Measurements from ENCODE around the gene FBXO42. TPM values are rescaled to one million over a fixed set of nuclear protein-coding genes. Genes with fewer than 3 reads are reported as not detected.

FBXO42 gene
- total and polyA plus RNA-seq, 9 of the 15 experiments (the other 6 are each of a cell fraction or from before 2014, with no cell fraction given), result 7.2 to 24.8 (median 17.4) TPM

DNA sequence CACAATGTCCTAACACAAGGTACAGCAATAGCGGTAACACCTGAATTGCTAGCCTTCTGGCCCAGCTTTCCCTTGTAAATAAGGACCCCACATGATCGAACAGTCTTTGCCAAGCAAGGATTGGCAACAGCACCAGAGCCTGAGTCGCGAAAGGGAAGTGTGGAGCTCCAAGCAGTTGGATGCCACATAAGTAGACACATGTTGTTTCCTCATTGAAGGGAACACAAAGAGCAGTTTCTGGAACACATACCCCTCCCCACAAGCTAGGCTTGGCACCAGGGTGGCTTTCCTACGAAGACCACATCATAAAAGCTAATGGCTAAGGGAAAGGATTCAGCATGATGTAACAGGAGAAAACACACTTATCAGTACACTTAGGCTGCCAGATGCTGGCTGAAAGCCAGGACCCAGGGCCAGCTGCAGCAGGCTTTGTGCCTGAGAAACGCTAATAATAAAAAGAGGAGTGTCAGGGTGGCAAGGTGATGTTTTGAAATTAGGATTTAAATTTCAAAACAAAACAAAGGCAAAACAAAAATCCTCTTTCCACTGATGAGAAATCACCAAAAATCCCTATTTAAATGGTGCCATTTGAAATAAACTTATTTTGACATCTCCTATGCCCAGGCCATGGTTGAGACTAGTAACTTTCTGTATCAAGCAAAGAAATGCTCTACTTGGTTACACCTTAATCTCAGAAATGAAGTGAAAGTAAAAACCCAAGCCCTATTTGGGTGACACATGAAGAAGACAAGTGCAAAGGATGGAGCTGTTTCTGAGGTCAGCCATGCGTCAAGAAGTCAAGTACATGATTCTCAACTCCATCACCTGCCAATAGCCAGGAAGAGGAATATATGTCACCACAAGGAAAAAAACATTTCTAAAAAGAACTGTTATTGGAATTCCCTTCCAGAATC, 103.4 kb downstream of the FBXO42 start (continued):
- TF ChIP-seq CHD4 (IDR thresholded peaks at IDR 0.05; ENCODE audit: insufficient read depth, insufficient replicate concordance, low read depth, low read length, poor library complexity, severe bottlenecking) (no peak), CHCHD3 (CRISPR knock-in tag; IDR thresholded peaks at IDR 0.05) (no peak), BRD9 (IDR thresholded peaks at IDR 0.05; ENCODE audit: low read depth, partially characterized antibody) (peak; percentile 95), ZFX (CRISPR knock-in tag; IDR thresholded peaks at IDR 0.05) (no peak), DNMT1 (IDR thresholded peaks at IDR 0.05) (no peak), ZNF668 (CRISPR knock-in tag; IDR thresholded peaks at IDR 0.05) (peak; percentile 81; the same call in 1 of the 2 replicates), SRSF9 (IDR thresholded peaks at IDR 0.05; ENCODE audit: borderline replicate concordance, low read depth, low read length) (no peak), ESRRA (IDR thresholded peaks at IDR 0.05; ENCODE audit: borderline replicate concordance, low read depth) (peak; percentile 35; the same call in 1 of the 2 replicates)
- TF ChIP-seq, protein P1, sequence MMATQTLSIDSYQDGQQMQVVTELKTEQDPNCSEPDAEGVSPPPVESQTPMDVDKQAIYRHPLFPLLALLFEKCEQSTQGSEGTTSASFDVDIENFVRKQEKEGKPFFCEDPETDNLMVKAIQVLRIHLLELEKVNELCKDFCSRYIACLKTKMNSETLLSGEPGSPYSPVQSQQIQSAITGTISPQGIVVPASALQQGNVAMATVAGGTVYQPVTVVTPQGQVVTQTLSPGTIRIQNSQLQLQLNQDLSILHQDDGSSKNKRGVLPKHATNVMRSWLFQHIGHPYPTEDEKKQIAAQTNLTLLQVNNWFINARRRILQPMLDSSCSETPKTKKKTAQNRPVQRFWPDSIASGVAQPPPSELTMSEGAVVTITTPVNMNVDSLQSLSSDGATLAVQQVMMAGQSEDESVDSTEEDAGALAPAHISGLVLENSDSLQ (IDR thresholded peaks at IDR 0.05), result 0 out of 2 replicates have a peak, but pooled peaks have one; percentile 27
- TF ChIP-seq, protein P2, sequence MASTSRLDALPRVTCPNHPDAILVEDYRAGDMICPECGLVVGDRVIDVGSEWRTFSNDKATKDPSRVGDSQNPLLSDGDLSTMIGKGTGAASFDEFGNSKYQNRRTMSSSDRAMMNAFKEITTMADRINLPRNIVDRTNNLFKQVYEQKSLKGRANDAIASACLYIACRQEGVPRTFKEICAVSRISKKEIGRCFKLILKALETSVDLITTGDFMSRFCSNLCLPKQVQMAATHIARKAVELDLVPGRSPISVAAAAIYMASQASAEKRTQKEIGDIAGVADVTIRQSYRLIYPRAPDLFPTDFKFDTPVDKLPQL (IDR thresholded peaks at IDR 0.05; ENCODE audit: extremely low read depth, insufficient read length), result no peak
- TF ChIP-seq, protein P3, sequence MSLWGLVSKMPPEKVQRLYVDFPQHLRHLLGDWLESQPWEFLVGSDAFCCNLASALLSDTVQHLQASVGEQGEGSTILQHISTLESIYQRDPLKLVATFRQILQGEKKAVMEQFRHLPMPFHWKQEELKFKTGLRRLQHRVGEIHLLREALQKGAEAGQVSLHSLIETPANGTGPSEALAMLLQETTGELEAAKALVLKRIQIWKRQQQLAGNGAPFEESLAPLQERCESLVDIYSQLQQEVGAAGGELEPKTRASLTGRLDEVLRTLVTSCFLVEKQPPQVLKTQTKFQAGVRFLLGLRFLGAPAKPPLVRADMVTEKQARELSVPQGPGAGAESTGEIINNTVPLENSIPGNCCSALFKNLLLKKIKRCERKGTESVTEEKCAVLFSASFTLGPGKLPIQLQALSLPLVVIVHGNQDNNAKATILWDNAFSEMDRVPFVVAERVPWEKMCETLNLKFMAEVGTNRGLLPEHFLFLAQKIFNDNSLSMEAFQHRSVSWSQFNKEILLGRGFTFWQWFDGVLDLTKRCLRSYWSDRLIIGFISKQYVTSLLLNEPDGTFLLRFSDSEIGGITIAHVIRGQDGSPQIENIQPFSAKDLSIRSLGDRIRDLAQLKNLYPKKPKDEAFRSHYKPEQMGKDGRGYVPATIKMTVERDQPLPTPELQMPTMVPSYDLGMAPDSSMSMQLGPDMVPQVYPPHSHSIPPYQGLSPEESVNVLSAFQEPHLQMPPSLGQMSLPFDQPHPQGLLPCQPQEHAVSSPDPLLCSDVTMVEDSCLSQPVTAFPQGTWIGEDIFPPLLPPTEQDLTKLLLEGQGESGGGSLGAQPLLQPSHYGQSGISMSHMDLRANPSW (CRISPR knock-in tag; IDR thresholded peaks at IDR 0.05), result no peak
- TF ChIP-seq, protein P4, sequence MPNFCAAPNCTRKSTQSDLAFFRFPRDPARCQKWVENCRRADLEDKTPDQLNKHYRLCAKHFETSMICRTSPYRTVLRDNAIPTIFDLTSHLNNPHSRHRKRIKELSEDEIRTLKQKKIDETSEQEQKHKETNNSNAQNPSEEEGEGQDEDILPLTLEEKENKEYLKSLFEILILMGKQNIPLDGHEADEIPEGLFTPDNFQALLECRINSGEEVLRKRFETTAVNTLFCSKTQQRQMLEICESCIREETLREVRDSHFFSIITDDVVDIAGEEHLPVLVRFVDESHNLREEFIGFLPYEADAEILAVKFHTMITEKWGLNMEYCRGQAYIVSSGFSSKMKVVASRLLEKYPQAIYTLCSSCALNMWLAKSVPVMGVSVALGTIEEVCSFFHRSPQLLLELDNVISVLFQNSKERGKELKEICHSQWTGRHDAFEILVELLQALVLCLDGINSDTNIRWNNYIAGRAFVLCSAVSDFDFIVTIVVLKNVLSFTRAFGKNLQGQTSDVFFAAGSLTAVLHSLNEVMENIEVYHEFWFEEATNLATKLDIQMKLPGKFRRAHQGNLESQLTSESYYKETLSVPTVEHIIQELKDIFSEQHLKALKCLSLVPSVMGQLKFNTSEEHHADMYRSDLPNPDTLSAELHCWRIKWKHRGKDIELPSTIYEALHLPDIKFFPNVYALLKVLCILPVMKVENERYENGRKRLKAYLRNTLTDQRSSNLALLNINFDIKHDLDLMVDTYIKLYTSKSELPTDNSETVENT (CRISPR knock-in tag; IDR thresholded peaks at IDR 0.05), result no peak
- TF ChIP-seq, protein P5, sequence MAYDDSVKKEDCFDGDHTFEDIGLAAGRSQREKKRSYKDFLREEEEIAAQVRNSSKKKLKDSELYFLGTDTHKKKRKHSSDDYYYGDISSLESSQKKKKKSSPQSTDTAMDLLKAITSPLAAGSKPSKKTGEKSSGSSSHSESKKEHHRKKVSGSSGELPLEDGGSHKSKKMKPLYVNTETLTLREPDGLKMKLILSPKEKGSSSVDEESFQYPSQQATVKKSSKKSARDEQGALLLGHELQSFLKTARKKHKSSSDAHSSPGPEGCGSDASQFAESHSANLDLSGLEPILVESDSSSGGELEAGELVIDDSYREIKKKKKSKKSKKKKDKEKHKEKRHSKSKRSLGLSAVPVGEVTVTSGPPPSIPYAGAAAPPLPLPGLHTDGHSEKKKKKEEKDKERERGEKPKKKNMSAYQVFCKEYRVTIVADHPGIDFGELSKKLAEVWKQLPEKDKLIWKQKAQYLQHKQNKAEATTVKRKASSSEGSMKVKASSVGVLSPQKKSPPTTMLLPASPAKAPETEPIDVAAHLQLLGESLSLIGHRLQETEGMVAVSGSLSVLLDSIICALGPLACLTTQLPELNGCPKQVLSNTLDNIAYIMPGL (CRISPR knock-in tag; IDR thresholded peaks at IDR 0.05), result no peak
- TF ChIP-seq, protein P6, sequence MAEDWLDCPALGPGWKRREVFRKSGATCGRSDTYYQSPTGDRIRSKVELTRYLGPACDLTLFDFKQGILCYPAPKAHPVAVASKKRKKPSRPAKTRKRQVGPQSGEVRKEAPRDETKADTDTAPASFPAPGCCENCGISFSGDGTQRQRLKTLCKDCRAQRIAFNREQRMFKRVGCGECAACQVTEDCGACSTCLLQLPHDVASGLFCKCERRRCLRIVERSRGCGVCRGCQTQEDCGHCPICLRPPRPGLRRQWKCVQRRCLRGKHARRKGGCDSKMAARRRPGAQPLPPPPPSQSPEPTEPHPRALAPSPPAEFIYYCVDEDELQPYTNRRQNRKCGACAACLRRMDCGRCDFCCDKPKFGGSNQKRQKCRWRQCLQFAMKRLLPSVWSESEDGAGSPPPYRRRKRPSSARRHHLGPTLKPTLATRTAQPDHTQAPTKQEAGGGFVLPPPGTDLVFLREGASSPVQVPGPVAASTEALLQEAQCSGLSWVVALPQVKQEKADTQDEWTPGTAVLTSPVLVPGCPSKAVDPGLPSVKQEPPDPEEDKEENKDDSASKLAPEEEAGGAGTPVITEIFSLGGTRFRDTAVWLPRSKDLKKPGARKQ (CRISPR knock-in tag; IDR thresholded peaks at IDR 0.05), result 0 out of 2 replicates have a peak, but pooled peaks have one; percentile 47

Data from K562 (cell line).